Hepatocyte (in vitro differentiated cells): Measurements from ENCODE around the gene PLD3.

Source experiments
- EZH2 ChIP-seq: fragments of 200-600 bp; sonication (generic); IDR thresholded peaks from 2 replicates; pipeline ENCODE4 v1.6.1; 2016; ENCODE audit warnings: antibody characterized with exemption, mild to moderate bottlenecking, borderline replicate concordance
- EZH2phosphoT487 ChIP-seq: fragments of 200-600 bp; sonication (generic); IDR thresholded peaks from one replicate; pipeline ENCODE4 v1.6.1; 2018; ENCODE audit warnings: antibody characterized with exemption, mild to moderate bottlenecking, low read depth, moderate library complexity; ENCODE audit not compliant: unreplicated experiment, severe bottlenecking
- TF ChIP-seq, protein P1 (sequence below): fragments of 200-600 bp; sonication (generic); IDR thresholded peaks from 2 replicates; pipeline ENCODE4 v1.5.1; 2016; ENCODE audit warnings: antibody characterized with exemption, mild to moderate bottlenecking; ENCODE audit not compliant: poor library complexity

DNA sequence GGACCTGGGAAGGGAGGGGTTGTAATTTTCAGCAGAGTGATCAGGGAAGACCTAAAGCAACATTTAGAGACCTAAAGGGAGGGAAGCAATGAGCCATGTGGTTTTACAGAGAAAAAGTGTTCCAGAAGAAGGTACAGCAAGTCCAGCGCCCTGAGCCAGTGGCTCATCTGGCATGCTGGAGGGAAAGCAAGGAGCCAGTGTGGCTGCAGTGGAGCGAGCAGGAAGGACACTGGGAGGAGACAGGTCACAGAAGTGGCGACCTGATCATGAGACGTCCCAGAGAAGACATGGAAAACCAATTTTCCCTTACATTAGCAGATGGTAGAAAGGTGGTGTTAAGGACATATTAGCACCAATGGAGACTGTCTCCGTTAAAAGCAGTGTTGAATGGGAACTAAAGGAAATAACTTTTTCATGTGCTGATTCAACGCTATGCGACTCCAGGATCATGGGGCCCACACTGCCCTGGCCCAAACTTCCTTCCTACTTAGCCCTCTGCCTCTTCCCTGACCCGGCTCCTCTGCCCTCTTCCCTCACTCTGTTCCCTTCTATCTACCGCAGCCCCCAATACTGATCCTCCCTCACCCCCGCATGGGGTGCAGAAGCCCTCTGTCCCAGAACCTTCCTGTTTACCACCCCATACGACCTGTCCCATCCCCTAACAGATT is 5.7 kb upstream of the PLD3 start:
- TF ChIP-seq, protein P1, sequence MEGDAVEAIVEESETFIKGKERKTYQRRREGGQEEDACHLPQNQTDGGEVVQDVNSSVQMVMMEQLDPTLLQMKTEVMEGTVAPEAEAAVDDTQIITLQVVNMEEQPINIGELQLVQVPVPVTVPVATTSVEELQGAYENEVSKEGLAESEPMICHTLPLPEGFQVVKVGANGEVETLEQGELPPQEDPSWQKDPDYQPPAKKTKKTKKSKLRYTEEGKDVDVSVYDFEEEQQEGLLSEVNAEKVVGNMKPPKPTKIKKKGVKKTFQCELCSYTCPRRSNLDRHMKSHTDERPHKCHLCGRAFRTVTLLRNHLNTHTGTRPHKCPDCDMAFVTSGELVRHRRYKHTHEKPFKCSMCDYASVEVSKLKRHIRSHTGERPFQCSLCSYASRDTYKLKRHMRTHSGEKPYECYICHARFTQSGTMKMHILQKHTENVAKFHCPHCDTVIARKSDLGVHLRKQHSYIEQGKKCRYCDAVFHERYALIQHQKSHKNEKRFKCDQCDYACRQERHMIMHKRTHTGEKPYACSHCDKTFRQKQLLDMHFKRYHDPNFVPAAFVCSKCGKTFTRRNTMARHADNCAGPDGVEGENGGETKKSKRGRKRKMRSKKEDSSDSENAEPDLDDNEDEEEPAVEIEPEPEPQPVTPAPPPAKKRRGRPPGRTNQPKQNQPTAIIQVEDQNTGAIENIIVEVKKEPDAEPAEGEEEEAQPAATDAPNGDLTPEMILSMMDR, result no peak
- no peak for TF ChIP-seq EZH2phosphoT487
- TF ChIP-seq EZH2, result no peak
